ENCODE data around the gene PARD3.

DNA sequence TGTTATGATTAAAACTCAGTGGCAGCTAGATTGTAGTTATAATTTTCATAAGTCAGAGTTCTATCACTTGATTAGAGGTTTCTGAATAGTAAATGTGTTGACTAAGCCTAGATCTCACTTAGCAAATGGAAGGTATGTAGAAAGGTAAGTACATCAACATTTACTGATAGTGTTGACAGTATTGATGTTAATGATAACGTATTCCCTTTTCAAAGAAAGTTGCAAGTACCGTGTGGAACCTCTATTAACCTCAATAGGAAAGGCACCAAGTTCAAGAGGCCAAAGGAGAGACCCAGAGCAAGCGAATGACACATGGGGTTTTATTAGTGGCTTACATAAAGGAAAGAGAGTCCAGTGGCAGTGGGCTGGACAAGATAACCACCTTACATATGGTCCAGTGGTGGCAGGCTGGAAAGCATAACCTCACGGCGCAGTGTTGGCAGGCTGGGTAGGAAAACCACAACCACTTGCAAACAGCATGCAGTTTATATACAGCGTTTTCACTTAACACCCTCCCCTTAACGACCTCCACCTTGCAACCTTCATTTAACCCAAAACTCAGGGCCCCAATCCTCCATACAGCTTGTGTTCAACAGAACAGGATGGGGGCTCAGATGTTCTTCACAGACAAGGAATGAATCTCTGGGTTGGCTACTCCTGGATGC, 611.0 kb downstream of the PARD3 start:
- TF ChIP-seq, protein P1, sequence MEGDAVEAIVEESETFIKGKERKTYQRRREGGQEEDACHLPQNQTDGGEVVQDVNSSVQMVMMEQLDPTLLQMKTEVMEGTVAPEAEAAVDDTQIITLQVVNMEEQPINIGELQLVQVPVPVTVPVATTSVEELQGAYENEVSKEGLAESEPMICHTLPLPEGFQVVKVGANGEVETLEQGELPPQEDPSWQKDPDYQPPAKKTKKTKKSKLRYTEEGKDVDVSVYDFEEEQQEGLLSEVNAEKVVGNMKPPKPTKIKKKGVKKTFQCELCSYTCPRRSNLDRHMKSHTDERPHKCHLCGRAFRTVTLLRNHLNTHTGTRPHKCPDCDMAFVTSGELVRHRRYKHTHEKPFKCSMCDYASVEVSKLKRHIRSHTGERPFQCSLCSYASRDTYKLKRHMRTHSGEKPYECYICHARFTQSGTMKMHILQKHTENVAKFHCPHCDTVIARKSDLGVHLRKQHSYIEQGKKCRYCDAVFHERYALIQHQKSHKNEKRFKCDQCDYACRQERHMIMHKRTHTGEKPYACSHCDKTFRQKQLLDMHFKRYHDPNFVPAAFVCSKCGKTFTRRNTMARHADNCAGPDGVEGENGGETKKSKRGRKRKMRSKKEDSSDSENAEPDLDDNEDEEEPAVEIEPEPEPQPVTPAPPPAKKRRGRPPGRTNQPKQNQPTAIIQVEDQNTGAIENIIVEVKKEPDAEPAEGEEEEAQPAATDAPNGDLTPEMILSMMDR (IDR thresholded peaks at IDR 0.05) = no peak
- TF ChIP-seq POLR2A (IDR thresholded peaks at IDR 0.05) = no peak
